Activated T-cell treated with anti-CD3 and anti-CD28 coated beads, Interleukin-2, amount 50 U/mL, for 4 hours (primary cell): ENCODE results near the gene OVCA2. TPM values are rescaled to one million over a fixed set of nuclear protein-coding genes. Genes with fewer than 3 reads are reported as not detected.

Experiments used
- ATAC-seq, 2 donors: fragments of 200-7000 bp; cut with Tn5 transposase; one replicate each; pipeline ENCODE4 v1.10.0; 2021
- DNase-seq: peaks from one replicate; pipeline ENCODE4 v3.0.0-alpha.2; 2020
- H3K27me3 Mint-ChIP-seq: one replicate; pipeline ENCODE4 v1.8.0; 2021; ENCODE audit warnings: low read depth, mixed read lengths
- H3K36me3 Mint-ChIP-seq: one replicate; pipeline ENCODE4 v1.8.0; 2022; ENCODE audit warnings: mixed read lengths; ENCODE audit not compliant: insufficient read depth
- H3K4me1 Mint-ChIP-seq: one replicate; pipeline ENCODE4 v1.8.0; 2021; ENCODE audit warnings: low read depth, mixed read lengths
- H3K4me3 Mint-ChIP-seq: one replicate; pipeline ENCODE4 v1.8.0; 2021; ENCODE audit warnings: mild to moderate bottlenecking, moderate library complexity, mixed read lengths
- H3K9me3 Mint-ChIP-seq: one replicate; pipeline ENCODE4 v1.8.0; 2021; ENCODE audit warnings: mixed read lengths
- total RNA-seq, 3 donors: library from RNA; stranded (reverse); gene quantifications; one replicate each; pipeline ENCODE4 v1.2.1, GENCODE V29; 2021

OVCA2 gene
- total RNA-seq, 3 donors from 2014 or later = 67.7 to 74.4 (median 70.7) TPM

DNA sequence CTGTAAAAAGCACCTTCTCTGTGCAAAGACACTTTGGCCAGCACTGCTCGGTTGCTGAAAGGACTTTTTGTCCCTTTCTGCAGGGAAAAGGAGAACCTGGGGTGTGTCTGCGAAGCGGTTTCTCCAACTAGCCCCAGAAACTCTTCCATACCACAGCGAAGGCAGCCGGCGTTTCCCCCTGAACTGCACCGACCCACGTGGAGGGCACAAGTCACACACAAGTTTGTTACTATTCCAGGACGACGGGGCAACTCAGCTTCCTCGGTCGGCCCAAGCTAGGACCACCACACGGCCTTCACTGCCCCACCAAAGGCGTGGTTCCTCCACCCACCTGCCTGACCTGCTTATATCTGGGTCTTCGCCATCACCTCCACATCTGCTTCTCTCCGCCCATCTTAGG is 18.6 kb upstream of the OVCA2 start:
- peak overlapping the region; percentile 39 for H3K4me3 Mint-ChIP-seq
- no peak for DNase-seq
- H3K4me1 Mint-ChIP-seq = peaks cover 14% of the 10 kb centered on the region
- no peak for ATAC-seq
- no peaks in the 10 kb centered on the region for H3K9me3 Mint-ChIP-seq
- peaks cover 34% of the 10 kb centered on the region for H3K27me3 Mint-ChIP-seq
- no peaks in the 10 kb centered on the region for H3K36me3 Mint-ChIP-seq

DNA sequence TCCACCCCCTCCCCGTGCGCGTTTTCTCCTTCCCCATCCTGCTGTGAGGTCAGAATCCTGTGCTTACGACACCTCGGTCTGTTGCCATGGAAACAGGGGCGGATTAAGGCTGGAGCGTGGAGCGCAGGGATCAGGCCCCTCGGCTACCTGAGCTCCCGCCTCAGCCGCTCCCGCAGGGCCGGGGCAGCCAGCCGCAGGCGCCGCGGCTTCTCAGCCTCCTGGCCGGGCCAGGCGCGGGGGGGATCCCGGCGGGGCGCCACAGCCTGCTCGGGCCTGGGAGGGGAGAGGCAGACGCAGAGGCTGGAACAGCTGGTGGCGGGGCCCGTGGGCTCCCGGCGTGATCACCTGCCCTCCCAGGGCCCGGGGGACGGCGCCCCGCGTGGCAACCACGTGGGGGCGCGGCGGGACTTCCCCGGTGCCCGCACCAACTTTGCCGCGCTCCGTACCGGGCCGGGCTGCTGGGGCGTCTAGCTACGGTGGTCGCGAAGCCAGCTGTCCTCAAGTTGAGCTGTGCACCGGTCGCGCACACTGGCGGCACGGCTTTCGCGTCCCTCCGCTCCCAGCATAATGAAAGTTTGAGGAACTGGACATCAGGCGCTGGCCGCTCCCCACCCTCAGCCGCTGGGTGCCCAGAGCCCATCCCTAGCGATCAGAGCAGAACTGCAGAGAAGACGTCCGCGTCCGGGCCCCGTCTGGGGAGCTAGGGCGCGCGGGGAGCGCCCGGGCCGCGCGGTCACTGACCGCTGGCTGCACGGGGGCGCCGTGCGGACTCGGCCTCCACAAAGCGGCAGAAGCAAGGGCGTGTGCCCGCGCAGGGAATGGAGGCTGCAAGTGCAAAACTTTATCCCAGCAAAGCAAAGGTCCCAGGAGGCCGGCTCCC is 17.9 kb upstream of the OVCA2 start:
- no peaks in the 10 kb centered on the region for H3K9me3 Mint-ChIP-seq
- H3K27me3 Mint-ChIP-seq = peaks cover 36% of the 10 kb centered on the region
- ATAC-seq = peak; percentile 13 to 38

DNA sequence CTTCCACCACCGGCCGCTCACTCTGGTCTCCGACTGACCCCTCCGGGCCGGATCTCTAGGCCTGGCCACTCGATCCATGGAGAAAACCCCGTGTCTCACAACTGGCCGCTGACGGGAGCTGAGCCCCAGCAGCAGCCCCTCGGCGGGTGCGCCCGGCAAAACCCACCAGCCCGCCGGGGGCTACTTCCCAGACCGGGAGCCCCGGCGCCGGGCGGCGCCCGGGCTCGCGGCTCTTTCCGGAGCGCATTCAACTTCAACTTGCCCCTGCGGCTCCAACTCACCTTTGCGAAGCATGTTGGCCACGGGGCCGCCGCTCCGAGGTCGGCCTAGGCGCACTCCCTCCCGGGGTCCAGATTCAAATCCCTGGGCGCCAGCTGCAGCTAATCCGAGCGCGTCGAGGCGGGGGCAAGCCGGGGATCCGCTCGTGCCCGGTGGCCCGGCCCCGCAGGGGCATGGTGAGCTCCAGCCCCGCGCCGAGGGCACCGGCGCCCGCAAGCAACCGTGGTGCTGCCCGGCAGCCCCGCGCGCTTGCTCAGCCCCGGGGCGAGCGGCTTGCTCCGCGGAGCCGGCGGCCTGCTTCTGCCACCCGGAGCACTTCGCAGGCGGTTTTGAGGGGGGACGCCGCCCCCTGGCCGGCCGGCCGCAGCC is 17.1 kb upstream of the OVCA2 start:
- Mint-ChIP-seq H3K9me3 (no peaks in the 10 kb centered on the region), H3K4me3 (peak overlapping the region; percentile 79), H3K36me3 (no peaks in the 10 kb centered on the region), H3K4me1 (peaks cover 16% of the 10 kb centered on the region), H3K27me3 (peaks cover 30% of the 10 kb centered on the region)
- no peak for DNase-seq
- peak; percentile 20 to 27 for ATAC-seq

More for the DNA sequence above, 17.9 kb upstream of the OVCA2 start:
- no peaks in the 10 kb centered on the region for H3K36me3 Mint-ChIP-seq
- DNase-seq = peak; percentile 33
- H3K4me3 Mint-ChIP-seq = peak overlapping the region; percentile 79
- peaks cover 14% of the 10 kb centered on the region for H3K4me1 Mint-ChIP-seq

DNA sequence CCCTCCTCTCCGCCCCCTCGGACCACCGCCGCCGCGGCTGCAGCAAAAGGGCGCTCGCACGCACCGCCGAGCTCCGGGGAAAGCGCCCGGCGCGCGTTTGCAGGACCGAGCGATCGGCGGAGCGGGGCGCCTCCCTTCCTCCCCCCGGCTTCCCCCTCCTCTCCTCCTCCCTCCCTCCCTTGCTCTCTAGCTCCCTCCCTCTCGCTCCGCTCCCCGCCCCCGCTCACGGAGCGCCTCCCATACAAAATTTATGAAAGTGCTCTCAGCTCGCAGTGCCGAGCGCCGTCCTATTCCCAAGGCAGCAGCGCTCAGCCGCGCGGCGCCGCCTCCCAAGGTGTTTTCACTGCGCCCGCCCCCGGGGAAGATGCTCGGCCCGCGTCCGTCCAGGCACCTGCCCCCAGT is 16.6 kb upstream of the OVCA2 start, which contains the start of gene RTN4RL1:
TSS of gene RTN4RL1 (minus strand) at position 115 of the 402 bp plus-strand sequence. CDS start 469 bp downstream, outside the sequence.
- Mint-ChIP-seq H3K36me3 (no peaks in the 10 kb centered on the region), H3K4me1 (peaks cover 17% of the 10 kb centered on the region), H3K4me3 (peak within 1 kb of the TSS; percentile 79), H3K27me3 (peaks cover 27% of the 10 kb centered on the region), H3K9me3 (no peaks in the 10 kb centered on the region)
- ATAC-seq = peak; percentile 31 to 35
- peak; percentile 75 for DNase-seq

DNA sequence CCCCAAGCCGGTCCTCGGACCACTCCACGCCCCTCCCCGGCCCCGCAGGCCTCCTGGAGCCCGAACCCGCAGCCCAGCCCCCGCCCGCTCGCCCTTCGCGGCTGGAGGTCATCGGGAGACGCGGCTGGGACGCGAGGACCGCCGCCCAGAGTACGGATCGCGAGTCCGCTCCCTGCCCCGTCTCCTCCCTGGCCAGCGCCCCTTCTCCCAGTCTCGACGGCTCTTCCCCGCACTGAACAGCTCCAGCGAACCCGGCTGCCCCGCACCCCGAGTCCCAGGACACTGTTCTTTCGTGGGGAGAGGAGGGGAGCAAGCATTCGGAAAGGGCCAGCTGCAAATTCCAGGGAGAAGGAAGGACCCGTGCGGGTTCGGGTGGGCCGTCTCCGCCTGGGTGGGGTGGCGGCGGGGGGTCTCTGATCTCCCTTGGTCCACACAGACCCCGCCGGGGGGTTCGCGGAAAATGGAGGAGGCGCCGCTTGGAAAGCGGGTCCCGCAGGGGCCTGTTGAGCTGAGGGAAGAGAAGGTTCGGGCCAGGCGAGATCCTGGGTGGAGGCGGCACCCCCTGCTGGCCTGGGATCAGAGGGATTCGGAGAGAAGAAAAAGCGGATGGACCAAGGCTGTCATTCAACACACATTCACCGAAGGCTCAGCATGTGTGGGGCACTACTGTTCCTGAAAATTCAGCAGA is 16.1 kb upstream of the OVCA2 start:
- Mint-ChIP-seq H3K4me1 (peaks cover 20% of the 10 kb centered on the region), H3K27me3 (peaks cover 27% of the 10 kb centered on the region), H3K4me3 (peak overlapping the region; percentile 74), H3K36me3 (no peaks in the 10 kb centered on the region), H3K9me3 (no peaks in the 10 kb centered on the region)
- DNase-seq (no peak), ATAC-seq (no peak)

DNA sequence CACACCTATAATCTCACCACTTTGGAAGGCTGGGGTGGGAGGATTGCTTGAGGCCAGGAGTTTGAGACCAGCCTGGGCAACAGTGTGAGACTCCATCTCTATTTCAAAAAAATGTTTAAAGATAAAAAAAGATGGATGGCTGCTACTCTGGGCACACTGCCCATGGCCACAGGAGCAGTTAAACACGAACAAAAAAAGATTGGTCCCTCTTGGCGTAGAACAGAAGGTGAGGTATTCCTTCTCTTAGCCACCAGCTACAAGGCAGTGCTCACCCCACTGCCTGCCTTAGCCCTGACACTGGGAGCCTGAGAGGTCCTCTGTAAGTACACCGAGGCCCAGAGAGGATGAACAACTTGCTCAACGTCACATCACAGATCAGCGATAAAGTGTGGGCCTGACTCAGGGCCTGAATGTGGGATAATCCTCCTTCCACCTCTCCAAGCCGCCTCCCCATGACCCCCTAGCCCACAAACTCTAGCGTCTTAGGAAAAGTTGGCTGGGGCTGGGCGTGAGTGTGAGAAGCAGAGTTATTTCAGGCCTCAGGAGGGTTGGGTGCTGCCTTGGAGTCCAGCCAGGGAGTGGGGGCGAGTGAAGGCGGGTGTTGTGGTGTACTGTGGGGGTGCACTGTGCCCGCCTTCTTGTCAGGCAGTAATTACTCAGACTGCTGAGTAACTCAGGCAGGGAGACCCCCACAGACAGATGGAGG is 14.1 kb upstream of the OVCA2 start:
- no peaks in the 10 kb centered on the region for H3K36me3 Mint-ChIP-seq
- peaks cover 29% of the 10 kb centered on the region for H3K4me1 Mint-ChIP-seq
- ATAC-seq = no peak
- H3K27me3 Mint-ChIP-seq = peaks cover 25% of the 10 kb centered on the region
- DNase-seq = no peak
- no peaks in the 10 kb centered on the region for H3K9me3 Mint-ChIP-seq
- no peak overlapping the region for H3K4me3 Mint-ChIP-seq

DNA sequence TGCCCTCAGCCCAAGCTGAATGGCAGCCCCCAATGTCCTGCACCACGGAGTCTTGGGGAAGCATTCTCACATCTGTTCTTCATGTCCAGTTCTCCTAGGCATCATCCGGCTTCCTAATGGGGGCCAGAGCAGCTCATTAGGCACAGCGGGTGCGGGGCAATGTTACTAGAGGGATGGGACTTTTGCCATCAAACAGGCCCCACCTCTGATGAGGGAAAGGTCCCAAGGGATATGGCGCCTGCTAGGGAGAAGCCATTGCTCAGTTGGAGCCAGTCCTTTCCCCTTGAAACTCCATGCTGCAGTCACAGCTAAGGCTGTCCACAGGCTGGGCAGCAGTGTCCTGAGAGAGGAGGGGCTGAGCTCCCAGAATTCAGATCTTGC is 13.6 kb upstream of the OVCA2 start:
- Mint-ChIP-seq H3K4me1 (peaks cover 31% of the 10 kb centered on the region), H3K4me3 (no peak overlapping the region), H3K9me3 (no peaks in the 10 kb centered on the region), H3K36me3 (no peaks in the 10 kb centered on the region), H3K27me3 (peaks cover 22% of the 10 kb centered on the region)
- no peak for ATAC-seq
- DNase-seq = no peak

DNA sequence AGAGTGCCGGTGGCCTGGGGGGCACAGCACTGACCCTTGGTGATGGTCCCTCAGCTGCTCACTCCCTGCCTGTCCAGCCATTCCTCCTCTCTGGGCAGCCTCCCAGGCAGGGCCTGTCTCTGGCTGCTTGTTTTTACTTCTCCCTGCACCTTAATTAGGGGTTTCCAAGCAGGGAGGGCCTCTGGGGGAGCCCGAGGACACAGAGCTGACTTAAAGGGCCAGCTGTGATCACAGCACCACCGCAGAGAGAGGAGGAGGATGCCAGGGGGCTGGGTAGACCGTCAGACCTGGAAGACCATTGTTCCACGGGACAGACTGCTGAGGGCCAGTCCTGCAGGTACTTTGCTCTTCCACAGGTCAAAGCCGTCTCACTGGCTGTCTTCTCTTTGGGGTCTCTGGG is 13.1 kb upstream of the OVCA2 start:
- DNase-seq = no peak
- H3K27me3 Mint-ChIP-seq = peaks cover 19% of the 10 kb centered on the region
- H3K4me3 Mint-ChIP-seq = no peak overlapping the region
- peaks cover 30% of the 10 kb centered on the region for H3K4me1 Mint-ChIP-seq
- H3K36me3 Mint-ChIP-seq = no peaks in the 10 kb centered on the region
- ATAC-seq = no peak
- H3K9me3 Mint-ChIP-seq = no peaks in the 10 kb centered on the region

DNA sequence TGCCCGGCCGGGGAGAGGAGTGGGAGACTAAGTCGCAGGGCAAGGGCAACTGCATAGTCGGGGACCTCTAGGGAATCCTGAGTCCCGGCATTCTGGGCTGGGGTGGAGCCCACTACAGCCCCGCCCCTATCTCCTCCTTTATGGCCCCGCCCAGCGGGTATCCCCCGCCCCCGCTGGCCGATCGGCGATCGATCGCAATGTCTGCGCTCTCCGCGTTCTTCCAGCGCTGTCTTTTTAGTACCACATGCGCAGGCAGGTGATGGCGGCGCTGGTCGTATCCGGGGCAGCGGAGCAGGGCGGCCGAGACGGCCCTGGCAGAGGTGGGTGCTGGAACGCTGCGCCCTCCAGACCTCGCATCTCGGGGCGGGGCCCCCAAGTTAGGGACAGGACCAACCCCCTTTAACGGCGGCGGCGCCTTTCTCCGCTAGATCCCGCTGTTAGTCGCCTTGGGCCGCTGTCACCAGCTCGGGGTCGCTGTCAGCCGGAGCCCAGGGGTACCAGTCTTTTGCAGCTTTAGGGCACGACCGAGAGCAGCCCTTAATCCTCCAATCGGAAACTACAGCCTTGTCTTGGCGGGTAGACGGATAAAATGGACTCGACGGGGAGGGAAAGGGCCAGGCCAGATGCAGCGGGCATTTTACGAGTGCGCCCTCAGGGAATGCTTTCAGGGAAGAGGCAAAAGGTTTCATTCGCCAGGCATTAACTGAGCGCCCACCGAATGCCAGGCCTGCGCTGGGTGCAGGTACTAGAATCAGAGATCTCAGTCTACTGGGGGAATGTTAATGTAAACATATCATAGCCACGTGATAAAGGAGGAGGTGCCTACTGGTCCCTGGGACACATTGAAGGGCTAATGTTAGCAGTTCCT is 11.7 kb upstream of the OVCA2 start, which contains the start of gene DPH1:
TSS of gene DPH1 (plus strand) at position 243 of the 868 bp plus-strand sequence. CDS start at position 260, 17 bp downstream.
- H3K36me3 Mint-ChIP-seq = no peaks in the 10 kb centered on the region
- peaks cover 17% of the 10 kb centered on the region for H3K27me3 Mint-ChIP-seq
- peaks cover 30% of the 10 kb centered on the region for H3K4me1 Mint-ChIP-seq
- H3K4me3 Mint-ChIP-seq = peak within 1 kb of the TSS; percentile 98
- ATAC-seq (peak; percentile 89 to 92), DNase-seq (peak; percentile 83)
- no peaks in the 10 kb centered on the region for H3K9me3 Mint-ChIP-seq

DNA sequence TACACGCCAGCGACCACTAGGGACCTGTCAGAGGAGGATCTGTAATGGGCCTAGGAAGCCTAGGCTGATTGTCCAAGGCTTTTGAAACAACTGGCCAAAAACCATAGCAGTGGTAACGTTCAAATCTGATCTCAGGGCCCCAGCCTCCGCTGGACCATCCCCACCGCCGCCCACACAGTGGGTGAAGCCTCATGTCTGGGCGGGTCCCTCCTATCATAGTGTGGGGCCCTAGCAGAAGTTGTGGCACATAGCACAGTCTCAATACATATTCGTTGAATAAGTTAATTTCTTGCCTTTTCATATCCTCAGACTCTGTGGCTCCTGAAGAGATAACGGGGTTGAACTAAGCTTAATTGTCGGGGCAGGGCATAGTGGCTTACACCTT is 11.1 kb upstream of the OVCA2 start:
- Mint-ChIP-seq H3K27me3 (peaks cover 16% of the 10 kb centered on the region), H3K4me1 (peaks cover 28% of the 10 kb centered on the region), H3K4me3 (peak overlapping the region; percentile 98), H3K36me3 (no peaks in the 10 kb centered on the region), H3K9me3 (no peaks in the 10 kb centered on the region)
- DNase-seq = peak; percentile 40
- ATAC-seq = peak in 1 of 2 donors; percentile 5

DNA sequence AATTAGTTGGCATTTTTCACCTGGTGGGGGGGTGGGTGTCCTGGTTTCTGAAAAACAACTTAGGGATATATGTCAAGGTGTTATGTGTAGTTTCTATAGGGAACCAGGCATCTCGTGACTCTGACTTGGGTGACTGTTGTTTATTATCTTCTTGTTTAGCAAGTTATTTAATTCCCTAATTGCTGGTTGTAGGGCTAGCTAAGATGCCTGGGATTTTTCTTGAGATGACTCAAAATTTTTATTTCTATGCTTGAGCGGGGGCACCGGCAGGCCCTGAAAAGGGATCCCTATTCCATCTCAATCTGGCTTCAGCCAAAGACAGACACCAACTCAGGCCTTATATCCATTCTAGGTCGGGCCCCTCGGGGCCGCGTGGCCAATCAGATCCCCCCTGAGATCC is 8.7 kb upstream of the OVCA2 start:
- ATAC-seq (no peak), DNase-seq (no peak)
- Mint-ChIP-seq H3K27me3 (peaks cover 4% of the 10 kb centered on the region), H3K36me3 (peaks cover 14% of the 10 kb centered on the region), H3K4me3 (no peak overlapping the region), H3K4me1 (peaks cover 24% of the 10 kb centered on the region), H3K9me3 (no peaks in the 10 kb centered on the region)

DNA sequence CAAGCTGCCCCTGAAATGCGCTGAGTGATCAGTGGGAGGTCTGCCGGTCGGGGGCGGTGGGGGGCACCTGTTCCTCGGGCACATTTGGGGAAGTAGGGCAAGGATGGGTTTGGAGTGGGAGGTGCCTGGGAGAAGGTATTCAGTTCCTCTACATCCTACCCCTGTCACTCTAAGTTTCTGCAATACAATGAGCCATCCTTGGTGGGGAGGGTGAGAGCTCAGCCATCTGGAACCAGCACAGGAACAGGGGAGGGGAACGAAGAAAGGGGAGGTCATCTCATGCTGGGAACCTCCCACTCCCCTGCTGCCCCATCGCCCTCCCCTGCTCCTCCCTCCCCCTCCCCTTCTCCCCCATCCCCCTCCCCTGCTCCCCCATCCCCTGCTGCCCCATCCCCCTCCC is 7.7 kb upstream of the OVCA2 start:
- peaks cover 19% of the 10 kb centered on the region for H3K36me3 Mint-ChIP-seq
- no peak overlapping the region for H3K4me3 Mint-ChIP-seq
- peaks cover 24% of the 10 kb centered on the region for H3K4me1 Mint-ChIP-seq
- no peaks in the 10 kb centered on the region for H3K27me3 Mint-ChIP-seq
- no peaks in the 10 kb centered on the region for H3K9me3 Mint-ChIP-seq
- DNase-seq (no peak), ATAC-seq (no peak)
